ENCODE results near the gene DLK1.

The DLK1 gene

DNA sequence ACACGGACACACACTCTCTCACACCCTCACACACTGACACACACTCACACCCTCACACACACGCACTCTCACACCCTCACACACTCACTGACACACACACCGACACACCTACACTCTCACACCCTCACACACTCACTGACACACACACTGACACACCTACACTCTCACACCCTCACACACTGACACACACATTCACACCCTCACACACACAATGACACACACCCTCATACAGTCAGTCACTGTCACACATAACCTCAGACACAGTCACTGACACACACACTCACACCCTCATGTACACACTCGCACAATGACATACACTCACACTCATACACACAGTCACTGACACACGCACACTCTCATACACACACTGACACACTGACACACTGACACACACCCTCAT, 19.8 kb upstream of the DLK1 start:
- H3K4me3 ChIP-seq (ENCODE audit: low read depth, low read length), result no peak overlapping the region
- DNase-seq (ENCODE audit: low read depth), result no peak
- TF ChIP-seq, protein P1, sequence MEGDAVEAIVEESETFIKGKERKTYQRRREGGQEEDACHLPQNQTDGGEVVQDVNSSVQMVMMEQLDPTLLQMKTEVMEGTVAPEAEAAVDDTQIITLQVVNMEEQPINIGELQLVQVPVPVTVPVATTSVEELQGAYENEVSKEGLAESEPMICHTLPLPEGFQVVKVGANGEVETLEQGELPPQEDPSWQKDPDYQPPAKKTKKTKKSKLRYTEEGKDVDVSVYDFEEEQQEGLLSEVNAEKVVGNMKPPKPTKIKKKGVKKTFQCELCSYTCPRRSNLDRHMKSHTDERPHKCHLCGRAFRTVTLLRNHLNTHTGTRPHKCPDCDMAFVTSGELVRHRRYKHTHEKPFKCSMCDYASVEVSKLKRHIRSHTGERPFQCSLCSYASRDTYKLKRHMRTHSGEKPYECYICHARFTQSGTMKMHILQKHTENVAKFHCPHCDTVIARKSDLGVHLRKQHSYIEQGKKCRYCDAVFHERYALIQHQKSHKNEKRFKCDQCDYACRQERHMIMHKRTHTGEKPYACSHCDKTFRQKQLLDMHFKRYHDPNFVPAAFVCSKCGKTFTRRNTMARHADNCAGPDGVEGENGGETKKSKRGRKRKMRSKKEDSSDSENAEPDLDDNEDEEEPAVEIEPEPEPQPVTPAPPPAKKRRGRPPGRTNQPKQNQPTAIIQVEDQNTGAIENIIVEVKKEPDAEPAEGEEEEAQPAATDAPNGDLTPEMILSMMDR (IDR thresholded peaks at IDR 0.05; ENCODE audit: control insufficient read depth, extremely low read depth, insufficient read depth), result no peak

DNA sequence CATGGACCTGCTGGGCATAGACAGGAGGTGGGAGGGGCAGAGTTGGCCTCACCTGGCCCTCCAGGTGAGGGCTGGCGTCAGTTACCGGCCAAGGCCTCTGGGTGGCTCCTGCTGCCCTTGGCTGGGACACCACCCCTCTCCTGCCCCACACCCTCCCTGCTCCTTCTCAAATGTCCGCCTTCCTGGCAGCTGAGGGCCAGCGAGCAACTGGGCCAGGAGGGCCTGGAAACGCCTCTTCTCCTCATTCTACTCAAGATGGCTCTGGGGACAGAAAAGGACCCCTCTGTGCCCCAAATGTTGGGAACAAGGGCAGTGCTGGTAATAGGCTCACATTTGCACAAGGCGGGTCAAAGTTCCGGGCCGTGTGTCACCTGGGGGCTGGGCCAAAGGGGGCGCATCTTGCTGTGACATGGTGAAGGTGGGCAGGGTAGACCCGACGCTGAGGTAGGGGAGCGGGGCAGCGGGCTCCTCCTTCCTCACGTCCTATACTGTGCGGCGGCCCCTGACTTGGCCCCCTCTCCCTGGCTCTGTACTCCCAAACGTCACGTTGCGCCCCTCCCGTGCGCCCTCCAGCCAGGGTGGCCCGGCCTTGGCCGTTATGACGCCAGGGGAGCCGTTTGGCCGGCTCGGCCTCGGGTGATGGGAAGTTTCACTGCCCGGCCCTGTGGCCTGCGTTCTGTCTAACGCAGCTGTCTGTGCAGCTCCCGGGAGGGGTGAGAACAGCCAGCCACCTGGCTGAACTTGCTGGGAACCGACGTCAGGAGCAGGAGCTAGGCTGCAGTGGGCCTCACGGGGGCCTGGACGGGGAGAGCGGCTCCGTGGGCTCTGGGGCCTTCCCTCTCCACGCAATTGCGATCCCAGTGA, 18.0 kb upstream of the DLK1 start:
- H3K4me3 ChIP-seq (ENCODE audit: low read depth, low read length), result no peak overlapping the region
- TF ChIP-seq, protein P1 (IDR thresholded peaks at IDR 0.05; ENCODE audit: control insufficient read depth, extremely low read depth, insufficient read depth), result peak; percentile 72
- peak; percentile 71 for DNase-seq (ENCODE audit: low read depth)

DNA sequence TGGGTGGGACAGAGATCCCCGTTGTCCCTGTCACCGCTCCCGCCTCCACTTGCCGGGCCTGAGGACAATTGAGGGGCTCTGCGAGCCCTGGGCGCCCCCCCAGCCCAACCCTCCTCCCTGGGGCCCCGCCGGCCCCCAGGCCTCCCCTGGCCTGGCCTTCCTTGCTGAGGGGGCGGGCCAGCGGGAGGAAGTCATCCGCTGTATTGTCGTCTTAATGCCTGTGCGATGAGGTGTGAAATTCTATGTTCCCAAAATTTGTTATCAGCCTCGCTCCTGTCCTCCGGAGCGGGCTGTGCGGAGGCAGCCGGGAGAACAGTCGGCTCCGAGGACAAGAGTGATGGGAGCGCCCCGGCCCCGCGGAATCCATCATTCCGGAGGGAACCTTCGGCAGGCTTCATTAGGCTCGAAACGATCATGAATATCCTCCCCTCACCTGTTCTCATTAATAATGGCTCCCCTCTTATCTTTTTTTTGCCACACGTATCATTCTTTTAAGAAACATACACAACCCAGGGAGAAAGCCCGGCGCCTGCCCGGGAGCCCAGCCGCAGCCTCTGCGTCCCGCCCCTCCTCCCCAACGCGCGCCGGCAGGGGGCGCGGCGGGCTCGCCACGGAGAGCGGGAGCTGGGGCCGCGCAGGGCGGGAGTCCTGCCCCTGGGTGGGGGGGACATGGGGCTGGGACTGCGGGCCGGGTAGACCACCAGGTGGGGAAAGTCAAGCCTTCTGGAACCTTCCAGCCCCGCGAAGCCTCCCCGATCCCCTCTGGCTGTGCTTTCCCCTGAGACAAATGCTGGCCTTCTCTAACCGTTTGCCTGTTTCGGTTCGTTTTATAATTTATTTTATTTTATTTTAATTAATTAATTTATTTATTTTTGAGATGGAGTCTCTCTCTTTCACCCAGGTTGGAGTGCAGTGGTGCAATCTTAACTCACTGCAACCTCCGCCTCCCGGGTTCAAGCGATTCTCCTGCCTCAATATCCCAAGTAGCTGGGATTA, 17.1 kb upstream of the DLK1 start:
- TF ChIP-seq, protein P1 (IDR thresholded peaks at IDR 0.05; ENCODE audit: control insufficient read depth, extremely low read depth, insufficient read depth), result peak; percentile 45
- H3K4me3 ChIP-seq (ENCODE audit: low read depth, low read length), result no peak overlapping the region
- DNase-seq (ENCODE audit: low read depth), result no peak

DNA sequence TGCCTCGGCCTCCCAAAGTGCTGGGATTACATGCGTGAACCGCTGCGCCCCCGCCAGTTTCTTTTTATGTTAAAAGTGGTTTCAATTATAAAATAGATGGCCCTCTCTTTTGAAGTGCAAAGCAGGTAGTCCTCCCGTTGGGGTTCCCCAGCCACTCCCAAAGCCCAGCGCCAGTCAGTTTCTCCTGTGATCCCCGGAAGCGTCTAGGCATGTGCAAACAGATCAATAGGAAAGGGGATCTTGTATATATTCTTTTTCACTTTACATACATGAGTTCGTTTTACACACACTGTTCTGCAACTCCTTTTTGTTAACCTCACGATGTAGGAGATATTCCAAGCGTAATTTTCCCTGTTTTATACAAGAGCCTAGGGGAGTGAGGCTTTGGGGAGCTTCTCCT, 16.3 kb upstream of the DLK1 start:
- DNase-seq (ENCODE audit: low read depth), result no peak
- TF ChIP-seq, protein P1 (IDR thresholded peaks at IDR 0.05; ENCODE audit: control insufficient read depth, extremely low read depth, insufficient read depth), result no peak

DNA sequence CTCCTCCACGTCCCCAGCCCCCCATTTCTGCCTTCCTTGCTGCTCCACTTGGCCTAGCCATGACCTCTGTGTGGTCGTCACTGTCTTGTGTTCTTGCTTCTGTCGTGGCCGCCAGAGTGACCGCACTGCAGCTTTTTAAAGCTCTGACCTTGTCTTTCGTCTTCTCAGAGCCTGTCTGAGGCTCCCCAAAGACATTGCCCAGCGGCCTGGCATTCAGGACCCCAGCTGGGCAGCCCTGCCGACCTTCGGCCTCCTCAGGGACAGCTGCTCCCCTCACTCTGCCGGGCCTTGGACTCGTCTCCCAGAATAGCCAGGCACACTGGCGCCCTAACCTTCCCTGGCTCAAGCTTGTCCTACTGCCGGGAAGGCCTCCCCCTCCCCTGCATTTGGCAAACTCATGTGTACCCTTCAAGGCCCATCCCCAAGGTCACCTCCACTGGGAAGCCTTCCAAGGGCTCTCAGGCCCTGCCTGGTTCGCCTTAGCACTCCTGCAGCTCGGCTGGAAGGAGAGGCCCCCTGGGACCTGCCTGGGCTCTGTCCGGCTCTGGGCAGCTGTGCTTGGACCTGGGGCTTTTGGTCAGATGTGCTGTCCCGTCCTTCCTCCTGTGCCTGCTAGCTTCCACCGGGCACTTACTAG, 15.7 kb upstream of the DLK1 start:
- TF ChIP-seq, protein P1 (IDR thresholded peaks at IDR 0.05; ENCODE audit: control insufficient read depth, extremely low read depth, insufficient read depth), result no peak
- H3K4me3 ChIP-seq (ENCODE audit: low read depth, low read length), result no peak overlapping the region

More for the DNA sequence above, 16.3 kb upstream of the DLK1 start:
- H3K4me3 ChIP-seq (ENCODE audit: low read depth, low read length), result no peak overlapping the region

DNA sequence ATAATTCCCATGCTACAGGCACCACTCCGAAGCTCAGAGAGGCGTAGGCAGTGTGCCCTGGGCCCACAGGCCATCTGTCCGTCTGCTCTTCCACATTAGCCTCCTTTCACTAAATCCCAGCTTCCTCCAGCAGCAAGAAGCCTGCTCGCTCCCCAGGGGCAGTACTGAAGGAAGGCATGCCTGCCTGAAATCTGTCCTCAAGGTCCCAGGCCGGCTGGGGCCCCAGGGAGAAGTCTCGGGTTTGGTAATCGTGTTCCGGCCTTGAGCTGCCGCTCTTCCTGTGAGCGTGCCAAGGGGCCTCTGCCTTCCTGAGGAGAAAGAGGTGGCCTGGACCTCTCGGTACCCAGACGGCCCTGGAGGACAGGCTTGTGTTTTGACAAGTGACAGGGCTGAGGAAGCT, 15.2 kb upstream of the DLK1 start:
- no peak overlapping the region for H3K4me3 ChIP-seq (ENCODE audit: low read depth, low read length)
- TF ChIP-seq, protein P1 (IDR thresholded peaks at IDR 0.05; ENCODE audit: control insufficient read depth, extremely low read depth, insufficient read depth), result no peak
- no peak for DNase-seq (ENCODE audit: low read depth)

More for the DNA sequence above, 15.7 kb upstream of the DLK1 start:
- DNase-seq (ENCODE audit: low read depth), result no peak

All from LNCaP clone FGC (cell line).